DND-41 (cell line): ENCODE data around the gene ARHGAP4.

Source experiments
- EZH2 ChIP-seq: IDR thresholded peaks from 3 replicates; pipeline ENCODE4 v1.6.1; 2012; ENCODE audit warnings: borderline replicate concordance, low read depth, mild to moderate bottlenecking, moderate library complexity, low read length, inconsistent platforms; ENCODE audit not compliant: severe bottlenecking
- TF ChIP-seq, protein P1 (sequence below): IDR thresholded peaks from 2 replicates; pipeline ENCODE4 v1.5.1; 2012; ENCODE audit warnings: borderline replicate concordance, low read length, moderate library complexity, mild to moderate bottlenecking; ENCODE audit not compliant: poor library complexity, severe bottlenecking; ENCODE audit errors: extremely low read depth

DNA sequence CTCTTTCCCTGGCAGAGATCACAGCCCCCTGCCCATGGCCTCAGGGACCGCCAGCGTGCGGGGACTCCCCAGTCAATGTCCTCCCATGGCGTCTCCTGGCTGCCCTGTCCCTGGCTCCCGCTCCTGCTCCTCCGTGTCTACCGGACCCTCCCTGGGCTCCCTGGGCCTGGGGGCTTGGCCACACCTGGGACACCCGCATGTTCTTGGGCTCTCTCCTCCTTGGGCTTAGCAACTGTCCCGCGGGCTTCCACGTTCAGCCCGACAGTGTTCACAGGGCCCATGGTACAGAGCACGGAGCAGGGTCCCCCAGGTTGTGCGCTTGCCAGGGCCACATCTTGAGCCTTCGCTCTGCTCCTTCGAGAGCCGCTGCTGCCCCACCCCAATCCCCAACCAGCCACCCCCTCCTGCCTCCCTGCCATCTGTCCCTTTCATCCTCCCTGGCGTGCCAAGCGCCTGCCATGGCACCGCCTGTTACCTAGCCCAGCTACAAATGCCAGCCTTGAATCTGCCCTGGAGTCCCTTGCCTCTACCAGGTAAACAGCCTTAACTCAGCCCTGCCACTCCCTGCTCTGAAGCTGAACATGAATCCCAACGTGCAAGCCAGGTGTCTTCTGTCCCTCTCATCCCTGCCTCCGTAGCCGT, 17.7 kb downstream of the ARHGAP4 start:
- TF ChIP-seq, protein P1, sequence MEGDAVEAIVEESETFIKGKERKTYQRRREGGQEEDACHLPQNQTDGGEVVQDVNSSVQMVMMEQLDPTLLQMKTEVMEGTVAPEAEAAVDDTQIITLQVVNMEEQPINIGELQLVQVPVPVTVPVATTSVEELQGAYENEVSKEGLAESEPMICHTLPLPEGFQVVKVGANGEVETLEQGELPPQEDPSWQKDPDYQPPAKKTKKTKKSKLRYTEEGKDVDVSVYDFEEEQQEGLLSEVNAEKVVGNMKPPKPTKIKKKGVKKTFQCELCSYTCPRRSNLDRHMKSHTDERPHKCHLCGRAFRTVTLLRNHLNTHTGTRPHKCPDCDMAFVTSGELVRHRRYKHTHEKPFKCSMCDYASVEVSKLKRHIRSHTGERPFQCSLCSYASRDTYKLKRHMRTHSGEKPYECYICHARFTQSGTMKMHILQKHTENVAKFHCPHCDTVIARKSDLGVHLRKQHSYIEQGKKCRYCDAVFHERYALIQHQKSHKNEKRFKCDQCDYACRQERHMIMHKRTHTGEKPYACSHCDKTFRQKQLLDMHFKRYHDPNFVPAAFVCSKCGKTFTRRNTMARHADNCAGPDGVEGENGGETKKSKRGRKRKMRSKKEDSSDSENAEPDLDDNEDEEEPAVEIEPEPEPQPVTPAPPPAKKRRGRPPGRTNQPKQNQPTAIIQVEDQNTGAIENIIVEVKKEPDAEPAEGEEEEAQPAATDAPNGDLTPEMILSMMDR, result no peak
- no peak for TF ChIP-seq EZH2
